ENCODE data around the gene SSBP2. TPM values are rescaled to one million over a fixed set of nuclear protein-coding genes. Genes with fewer than 3 reads are reported as not detected.

Gene SSBP2
- total and polyA plus RNA-seq, 2 donors (not counting 1 experiment from before 2014, with no cell fraction given) = 44.4 to 63.1 TPM

GRCh38 chr5:81516091-81516490 is 234.8 kb downstream of the SSBP2 start:
- H3K4me3 ChIP-seq (replicated peaks in 1 of 4; ENCODE audit: control extremely low read depth in 1 of 4, insufficient read depth in 1 of 4, low read depth in 3 of 4, low read length in 4 of 4) = no peak overlapping the region
- H3K4me1 ChIP-seq (ENCODE audit: control insufficient read depth, extremely low read depth, insufficient read depth, low read length) = no peaks in the 10 kb centered on the region
- no peaks in the 10 kb centered on the region for H3K27me3 ChIP-seq (ENCODE audit: control insufficient read depth, insufficient read depth, low read length)
- no peak overlapping the region for H2AFZ ChIP-seq (ENCODE audit: low read length)
- H4K20me1 ChIP-seq (ENCODE audit: control insufficient read depth, extremely low read depth, insufficient read depth, low read length) = no peaks in the 10 kb centered on the region
- no peaks in the 10 kb centered on the region for H3K36me3 ChIP-seq (ENCODE audit: control insufficient read depth, insufficient read depth, low read length)
- DNase-seq (ENCODE audit: low read depth in 2 of 2) = no peak
- no peaks in the 10 kb centered on the region for H3K79me2 ChIP-seq (ENCODE audit: control insufficient read depth, insufficient read depth, low read length)
- H3K9me3 ChIP-seq (ENCODE audit: control insufficient read depth, insufficient read depth, low read depth, low read length) = no peaks in the 10 kb centered on the region
- no peak overlapping the region for H3K4me2 ChIP-seq (ENCODE audit: extremely low read depth, insufficient read depth, low read length)
- H3K27ac ChIP-seq (ENCODE audit: insufficient read depth, low read length) = no peak overlapping the region
- no peak overlapping the region for H3K9ac ChIP-seq (ENCODE audit: insufficient read depth, low read length)
- no peak for TF ChIP-seq EZH2 (IDR thresholded peaks at IDR 0.05; ENCODE audit: low read length, missing control alignments)
- TF ChIP-seq CTCF (conservative IDR thresholded peaks at IDR 0.05 in 1 of 2, IDR thresholded peaks at IDR 0.05 in 1 of 2; ENCODE audit: low read depth in 1 of 2, low read length in 2 of 2) = no peak

- H3K4me2 ChIP-seq (ENCODE audit: extremely low read depth, insufficient read depth, low read length) = no peak overlapping the region
- no peaks in the 10 kb centered on the region for H3K79me2 ChIP-seq (ENCODE audit: control insufficient read depth, insufficient read depth, low read length)
- no peaks in the 10 kb centered on the region for H3K36me3 ChIP-seq (ENCODE audit: control insufficient read depth, insufficient read depth, low read length)
- H3K9me3 ChIP-seq (ENCODE audit: control insufficient read depth, insufficient read depth, low read depth, low read length) = no peaks in the 10 kb centered on the region
- H3K27me3 ChIP-seq (ENCODE audit: control insufficient read depth, insufficient read depth, low read length) = no peaks in the 10 kb centered on the region
- H2AFZ ChIP-seq (ENCODE audit: low read length) = no peak overlapping the region
- no peaks in the 10 kb centered on the region for H3K4me1 ChIP-seq (ENCODE audit: control insufficient read depth, extremely low read depth, insufficient read depth, low read length)
- TF ChIP-seq EZH2 (IDR thresholded peaks at IDR 0.05; ENCODE audit: low read length, missing control alignments) = no peak
- TF ChIP-seq CTCF (conservative IDR thresholded peaks at IDR 0.05 in 1 of 2, IDR thresholded peaks at IDR 0.05 in 1 of 2; ENCODE audit: low read depth in 1 of 2, low read length in 2 of 2) = peak in 1 of 2 donors; percentile 12
- H3K4me3 ChIP-seq (replicated peaks in 1 of 4; ENCODE audit: control extremely low read depth in 1 of 4, insufficient read depth in 1 of 4, low read depth in 3 of 4, low read length in 4 of 4) = no peak overlapping the region
- DNase-seq (ENCODE audit: low read depth in 2 of 2) = peak in 1 of 2 donors; percentile 34
- H4K20me1 ChIP-seq (ENCODE audit: control insufficient read depth, extremely low read depth, insufficient read depth, low read length) = no peaks in the 10 kb centered on the region
- no peak overlapping the region for H3K27ac ChIP-seq (ENCODE audit: insufficient read depth, low read length)
- H3K9ac ChIP-seq (ENCODE audit: insufficient read depth, low read length) = no peak overlapping the region
Observed at GRCh38 chr5:81513982-81514381, 236.9 kb downstream of the SSBP2 start.

GRCh38 chr5:81513473-81513872 is 237.4 kb downstream of the SSBP2 start:
- Histone ChIP-seq H3K4me1 (ENCODE audit: control insufficient read depth, extremely low read depth, insufficient read depth, low read length) (no peaks in the 10 kb centered on the region), H3K4me2 (ENCODE audit: extremely low read depth, insufficient read depth, low read length) (no peak overlapping the region), H3K27me3 (ENCODE audit: control insufficient read depth, insufficient read depth, low read length) (no peaks in the 10 kb centered on the region), H3K4me3 (replicated peaks in 1 of 4; ENCODE audit: control extremely low read depth in 1 of 4, insufficient read depth in 1 of 4, low read depth in 3 of 4, low read length in 4 of 4) (no peak overlapping the region), H2AFZ (ENCODE audit: low read length) (no peak overlapping the region), H4K20me1 (ENCODE audit: control insufficient read depth, extremely low read depth, insufficient read depth, low read length) (no peaks in the 10 kb centered on the region), H3K27ac (ENCODE audit: insufficient read depth, low read length) (no peak overlapping the region), H3K9ac (ENCODE audit: insufficient read depth, low read length) (no peak overlapping the region), H3K9me3 (ENCODE audit: control insufficient read depth, insufficient read depth, low read depth, low read length) (no peaks in the 10 kb centered on the region), H3K36me3 (ENCODE audit: control insufficient read depth, insufficient read depth, low read length) (no peaks in the 10 kb centered on the region), H3K79me2 (ENCODE audit: control insufficient read depth, insufficient read depth, low read length) (no peaks in the 10 kb centered on the region)
- DNase-seq (ENCODE audit: low read depth in 2 of 2) = no peak
- TF ChIP-seq CTCF (conservative IDR thresholded peaks at IDR 0.05 in 1 of 2, IDR thresholded peaks at IDR 0.05 in 1 of 2; ENCODE audit: low read depth in 1 of 2, low read length in 2 of 2) (no peak), EZH2 (IDR thresholded peaks at IDR 0.05; ENCODE audit: low read length, missing control alignments) (no peak)
